B cell (primary cell): ENCODE data around the gene APOO.

Experiments used
- EZH2 ChIP-seq: IDR thresholded peaks from 2 replicates; pipeline ENCODE4 v1.6.1; 2012; ENCODE audit warnings: borderline replicate concordance, low read depth, mild to moderate bottlenecking, moderate library complexity, low read length; ENCODE audit not compliant: insufficient read depth, poor library complexity, severe bottlenecking
- TF ChIP-seq, protein P1 (sequence below): fragments of 200-600 bp; IDR thresholded peaks from one replicate; pipeline ENCODE4 v1.8.0; 2022; ENCODE audit warnings: antibody characterized with exemption, mild to moderate bottlenecking

GRCh38 chrX:23870041-23870440 lies 37.7 kb downstream of the APOO start:
- TF ChIP-seq, protein P1, sequence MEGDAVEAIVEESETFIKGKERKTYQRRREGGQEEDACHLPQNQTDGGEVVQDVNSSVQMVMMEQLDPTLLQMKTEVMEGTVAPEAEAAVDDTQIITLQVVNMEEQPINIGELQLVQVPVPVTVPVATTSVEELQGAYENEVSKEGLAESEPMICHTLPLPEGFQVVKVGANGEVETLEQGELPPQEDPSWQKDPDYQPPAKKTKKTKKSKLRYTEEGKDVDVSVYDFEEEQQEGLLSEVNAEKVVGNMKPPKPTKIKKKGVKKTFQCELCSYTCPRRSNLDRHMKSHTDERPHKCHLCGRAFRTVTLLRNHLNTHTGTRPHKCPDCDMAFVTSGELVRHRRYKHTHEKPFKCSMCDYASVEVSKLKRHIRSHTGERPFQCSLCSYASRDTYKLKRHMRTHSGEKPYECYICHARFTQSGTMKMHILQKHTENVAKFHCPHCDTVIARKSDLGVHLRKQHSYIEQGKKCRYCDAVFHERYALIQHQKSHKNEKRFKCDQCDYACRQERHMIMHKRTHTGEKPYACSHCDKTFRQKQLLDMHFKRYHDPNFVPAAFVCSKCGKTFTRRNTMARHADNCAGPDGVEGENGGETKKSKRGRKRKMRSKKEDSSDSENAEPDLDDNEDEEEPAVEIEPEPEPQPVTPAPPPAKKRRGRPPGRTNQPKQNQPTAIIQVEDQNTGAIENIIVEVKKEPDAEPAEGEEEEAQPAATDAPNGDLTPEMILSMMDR = no peak
- TF ChIP-seq EZH2 = no peak
